ENCODE measurements around the gene DCLRE1A.

Gene DCLRE1A

GRCh38 chr10:113854013-113854760, at the start of gene DCLRE1A, which contains the start of gene NHLRC2:
Gene DCLRE1A, minus strand, starts transcription at chr10:113854082. Its CDS starts 900 bp downstream, at chr10:113853182.
Gene NHLRC2, plus strand, starts transcription at chr10:113854661. Its CDS starts 212 bp downstream, at chr10:113854873.
- in situ Hi-C loops (cut with MboI; ENCODE audit: low sequenced_read_pairs) = no loop called here

- in situ Hi-C loops (cut with MboI; ENCODE audit: low sequenced_read_pairs) = no loop called here
Observed at GRCh38 chr10:113899952-113900598, 46.2 kb upstream of the DCLRE1A start.

- in situ Hi-C loops (cut with MboI; ENCODE audit: low sequenced_read_pairs) = no loop called here
Observed at GRCh38 chr10:113897693-113898618, 44.1 kb upstream of the DCLRE1A start.

GRCh38 chr10:113895018-113895417, 41.1 kb upstream of the DCLRE1A start:
- in situ Hi-C loops (cut with MboI; ENCODE audit: low sequenced_read_pairs) = no loop called here

GRCh38 chr10:113894581-113894980, 40.7 kb upstream of the DCLRE1A start:
- in situ Hi-C loops (cut with MboI; ENCODE audit: low sequenced_read_pairs) = no loop called here

GRCh38 chr10:113893570-113893969, 39.7 kb upstream of the DCLRE1A start:
- in situ Hi-C loops (cut with MboI; ENCODE audit: low sequenced_read_pairs) = no loop called here

GRCh38 chr10:113891476-113891875, 37.6 kb upstream of the DCLRE1A start:
- in situ Hi-C loops (cut with MboI; ENCODE audit: low sequenced_read_pairs) = no loop called here

- in situ Hi-C loops (cut with MboI; ENCODE audit: low sequenced_read_pairs) = no loop called here
Observed at GRCh38 chr10:113890769-113891168, 36.9 kb upstream of the DCLRE1A start.

- in situ Hi-C loops (cut with MboI; ENCODE audit: low sequenced_read_pairs) = no loop called here
Observed at GRCh38 chr10:113889911-113890310, 36.0 kb upstream of the DCLRE1A start.

- in situ Hi-C loops (cut with MboI; ENCODE audit: low sequenced_read_pairs) = no loop called here
Observed at GRCh38 chr10:113882240-113882639, 28.4 kb upstream of the DCLRE1A start.

- in situ Hi-C loops (cut with MboI; ENCODE audit: low sequenced_read_pairs) = no loop called here
Observed at GRCh38 chr10:113880236-113880635, 26.4 kb upstream of the DCLRE1A start.

- in situ Hi-C loops (cut with MboI; ENCODE audit: low sequenced_read_pairs) = no loop called here
Observed at GRCh38 chr10:113879691-113880090, 25.8 kb upstream of the DCLRE1A start.

GRCh38 chr10:113876461-113876860, 22.6 kb upstream of the DCLRE1A start:
- in situ Hi-C loops (cut with MboI; ENCODE audit: low sequenced_read_pairs) = no loop called here

GRCh38 chr10:113875212-113875611, 21.3 kb upstream of the DCLRE1A start:
- in situ Hi-C loops (cut with MboI; ENCODE audit: low sequenced_read_pairs) = no loop called here

- in situ Hi-C loops (cut with MboI; ENCODE audit: low sequenced_read_pairs) = no loop called here
Observed at GRCh38 chr10:113872139-113873030, 18.5 kb upstream of the DCLRE1A start.

- in situ Hi-C loops (cut with MboI; ENCODE audit: low sequenced_read_pairs) = no loop called here
Observed at GRCh38 chr10:113869789-113870188, 15.9 kb upstream of the DCLRE1A start.

- in situ Hi-C loops (cut with MboI; ENCODE audit: low sequenced_read_pairs) = no loop called here
Observed at GRCh38 chr10:113867904-113868303, 14.0 kb upstream of the DCLRE1A start.

- in situ Hi-C loops (cut with MboI; ENCODE audit: low sequenced_read_pairs) = no loop called here
Observed at GRCh38 chr10:113866551-113867394, 12.9 kb upstream of the DCLRE1A start.

- in situ Hi-C loops (cut with MboI; ENCODE audit: low sequenced_read_pairs) = no loop called here
Observed at GRCh38 chr10:113865901-113866300, 12.0 kb upstream of the DCLRE1A start.
